HEK293 (cell line): ENCODE results near the gene DYNLT2.

Source experiments
- CTCF ChIA-PET: fragments of 350-600 bp; formaldehyde crosslinking; extraction: SDS; loops from one replicate; lab custom pipeline; 2021; ENCODE audit warnings: antibody characterized with exemption; lab: Yijun Ruan, JAX
- POLR2A ChIA-PET: fragments of 300-600 bp; formaldehyde crosslinking; extraction: SDS; loops from one replicate; lab custom pipeline; 2020; ENCODE audit warnings: antibody characterized with exemption, inconsistent platforms; lab: Yijun Ruan, JAX
- H3K27ac ChIP-seq: fragments of 200-500 bp; sonication (Bioruptor generic); 2 replicates; pipeline ENCODE4 v1.5.1; 2014; ENCODE audit warnings: low read depth, low read length, control low read depth, inconsistent platforms; ENCODE audit errors: extremely low read depth
- H3K36me3 ChIP-seq, 2 experiments: fragments of 200-500 bp in 1 of 2; sonication (Bioruptor generic) in 1 of 2; 1 replicate in 1 of 2; 2 replicates in 1 of 2; pipeline ENCODE4 v1.5.1; 2014 to 2017; ENCODE audit warnings: inconsistent platforms in 2 of 2, low read length in 2 of 2; ENCODE audit not compliant: control insufficient read depth in 2 of 2, insufficient read depth in 1 of 2
- H3K4me1 ChIP-seq: fragments of 200-500 bp; sonication (Bioruptor generic); 2 replicates; pipeline ENCODE4 v1.5.1; 2014; ENCODE audit warnings: mild to moderate bottlenecking, low read length, inconsistent platforms; ENCODE audit not compliant: control insufficient read depth, insufficient read depth
- H3K4me3 ChIP-seq: 2 replicates; pipeline ENCODE4 v1.5.1; 2011; ENCODE audit warnings: low read depth, mild to moderate bottlenecking, control low read depth, low read length, moderate library complexity
- H3K9me3 ChIP-seq: fragments of 200-500 bp; sonication (Bioruptor generic); 2 replicates; pipeline ENCODE4 v1.5.1; 2014; ENCODE audit warnings: low read depth, low read length, inconsistent platforms; ENCODE audit not compliant: control insufficient read depth, insufficient read depth
- EGR2 ChIP-seq: fragments of 450-650 bp; formaldehyde crosslinking; IDR thresholded peaks from 2 replicates; pipeline ENCODE4 v1.5.1; 2016; ENCODE audit warnings: low read depth, missing biosample characterization, missing genetic modification characterization
- GLIS1 ChIP-seq: fragments of 450-650 bp; formaldehyde crosslinking; IDR thresholded peaks from 2 replicates; pipeline ENCODE4 v1.5.1; 2016; ENCODE audit warnings: missing biosample characterization, missing genetic modification characterization
- KLF9 ChIP-seq: fragments of 450-650 bp; formaldehyde crosslinking; IDR thresholded peaks from 2 replicates; pipeline ENCODE4 v1.5.1; 2016; ENCODE audit warnings: missing biosample characterization, missing genetic modification characterization, low read depth
- RBAK ChIP-seq: fragments of 450-650 bp; formaldehyde crosslinking; IDR thresholded peaks from 2 replicates; pipeline ENCODE4 v1.5.1; 2016; ENCODE audit warnings: missing biosample characterization, missing genetic modification characterization
- SCRT2 ChIP-seq: fragments of 450-650 bp; formaldehyde crosslinking; IDR thresholded peaks from 2 replicates; pipeline ENCODE4 v1.5.1; 2016; ENCODE audit warnings: missing biosample characterization, missing genetic modification characterization
- SP7 ChIP-seq: fragments of 450-650 bp; formaldehyde crosslinking; IDR thresholded peaks from 2 replicates; pipeline ENCODE4 v1.5.1; 2016; ENCODE audit warnings: missing biosample characterization, missing genetic modification characterization
- TRIM28 ChIP-seq: IDR thresholded peaks from 2 replicates; pipeline ENCODE4 v1.6.1; 2011; ENCODE audit warnings: low read length, control low read depth, borderline replicate concordance
- ZEB2 ChIP-seq: fragments of 450-650 bp; formaldehyde crosslinking; IDR thresholded peaks from 2 replicates; pipeline ENCODE4 v1.5.1; 2016; ENCODE audit warnings: missing biosample characterization, missing genetic modification characterization
- ZFHX2 ChIP-seq: fragments of 450-650 bp; formaldehyde crosslinking; conservative IDR thresholded peaks from 2 replicates; pipeline ENCODE4 v1.5.1; 2016; ENCODE audit warnings: missing biosample characterization, missing genetic modification characterization
- ZIC2 ChIP-seq: fragments of 450-650 bp; formaldehyde crosslinking; IDR thresholded peaks from 2 replicates; pipeline ENCODE4 v1.5.1; 2016; ENCODE audit warnings: missing biosample characterization, missing genetic modification characterization
- ZNF335 ChIP-seq: fragments of 450-650 bp; formaldehyde crosslinking; conservative IDR thresholded peaks from 2 replicates; pipeline ENCODE4 v1.5.1; 2016; ENCODE audit warnings: missing biosample characterization, missing genetic modification characterization
- ZNF341 ChIP-seq: fragments of 450-650 bp; formaldehyde crosslinking; IDR thresholded peaks from 2 replicates; pipeline ENCODE4; 2016; ENCODE audit warnings: low read depth, missing biosample characterization, missing genetic modification characterization
- ZNF48 ChIP-seq: fragments of 450-650 bp; formaldehyde crosslinking; IDR thresholded peaks from 2 replicates; pipeline ENCODE4 v1.5.1; 2016; ENCODE audit warnings: missing biosample characterization, missing genetic modification characterization
- ZNF501 ChIP-seq: fragments of 450-650 bp; formaldehyde crosslinking; IDR thresholded peaks from 2 replicates; pipeline ENCODE4 v1.5.1; 2016; ENCODE audit warnings: missing biosample characterization, missing genetic modification characterization
- ZNF600 ChIP-seq: fragments of 450-650 bp; formaldehyde crosslinking; IDR thresholded peaks from 2 replicates; pipeline ENCODE4 v1.5.1; 2016; ENCODE audit warnings: missing biosample characterization, missing genetic modification characterization
- TF ChIP-seq, protein P1 (sequence below): fragments of 450-650 bp; formaldehyde crosslinking; IDR thresholded peaks from 2 replicates; pipeline ENCODE4 v1.5.1; 2017; ENCODE audit warnings: missing biosample characterization, missing genetic modification characterization
- TF ChIP-seq, protein P2 (sequence below): fragments of 450-650 bp; formaldehyde crosslinking; IDR thresholded peaks from 2 replicates; pipeline ENCODE4 v1.5.1; 2016; ENCODE audit warnings: missing biosample characterization, missing genetic modification characterization
- TF ChIP-seq, protein P3 (sequence below): fragments of 450-650 bp; formaldehyde crosslinking; IDR thresholded peaks from 2 replicates; pipeline ENCODE4 v1.5.1; 2016; ENCODE audit warnings: missing biosample characterization, missing genetic modification characterization
- TF ChIP-seq, protein P4 (sequence below): fragments of 450-650 bp; formaldehyde crosslinking; IDR thresholded peaks from 2 replicates; pipeline ENCODE4; 2016; ENCODE audit warnings: missing biosample characterization, missing genetic modification characterization
- TF ChIP-seq, protein P5 (sequence below): fragments of 450-650 bp; formaldehyde crosslinking; IDR thresholded peaks from 2 replicates; pipeline ENCODE4 v1.5.1; 2016; ENCODE audit warnings: missing biosample characterization, missing genetic modification characterization

The DYNLT2 gene

DNA sequence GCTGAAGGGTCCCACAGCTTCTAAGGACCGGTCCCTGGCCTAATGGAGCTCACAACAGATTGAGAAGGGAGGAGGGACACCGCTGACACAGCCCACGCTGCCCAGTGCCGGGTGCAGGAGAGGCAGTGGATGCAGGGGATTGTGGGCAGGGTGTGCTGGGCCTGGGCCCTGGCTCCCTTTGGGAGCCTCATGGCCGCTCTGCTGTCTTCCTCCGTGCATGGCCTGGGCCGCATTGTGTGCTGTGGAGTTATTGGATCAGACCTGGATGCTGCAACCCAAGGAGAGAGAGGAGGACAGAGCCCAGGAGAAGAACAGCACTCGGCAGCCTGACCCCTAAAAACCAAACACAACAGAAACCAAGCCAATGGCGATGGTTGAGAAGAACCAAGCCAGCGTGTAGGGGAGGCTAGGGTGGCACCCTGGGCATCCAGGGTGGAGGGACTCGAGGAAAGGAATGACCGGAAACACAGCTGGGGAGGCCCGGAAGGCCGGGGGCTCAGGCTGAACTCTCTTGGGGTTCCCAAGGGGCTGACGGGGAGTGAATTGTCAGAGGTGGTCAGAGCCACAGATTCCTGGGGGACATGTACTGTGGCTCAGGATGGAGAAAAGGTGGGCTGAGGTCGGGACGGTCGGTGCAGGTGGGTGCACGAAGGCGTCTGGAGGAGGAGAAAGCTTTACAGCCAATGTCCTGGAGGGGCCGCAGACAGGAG is 41.1 kb upstream of the DYNLT2 start (continued):
- TF ChIP-seq ZNF335 (tag by site-specific recombination) = no peak
- TF ChIP-seq, all 188 proteins: peak for 0

DNA sequence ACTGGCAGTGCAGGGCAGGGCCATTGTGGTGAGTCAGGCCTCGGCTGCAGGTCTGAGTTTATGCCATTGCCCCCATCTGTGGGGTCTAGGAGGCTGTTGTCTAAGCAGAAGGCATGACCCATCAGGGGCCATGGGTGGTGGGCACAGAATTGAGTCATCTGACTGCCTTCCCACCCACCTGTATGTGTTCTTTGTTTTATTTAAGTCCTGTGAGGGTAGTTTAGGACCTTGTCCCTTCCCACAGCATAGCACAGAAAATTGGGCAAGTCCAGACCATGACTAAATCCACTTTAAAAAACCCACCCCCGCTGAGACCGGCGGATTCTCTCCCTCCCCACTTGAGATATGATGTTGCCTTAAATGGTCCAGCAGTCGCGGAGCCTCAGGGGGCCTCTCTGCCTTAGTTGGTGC is 40.4 kb upstream of the DYNLT2 start:
- CTCF ChIA-PET = interaction anchor here (2.9 to 4.5 kb wide), 3 partner anchors 45 to 738 kb away, joined by 9 to 65 read pairs (median 22); no protein-coding TSS in a partner anchor
- POLR2A ChIA-PET = no interaction called here
- H3K4me3 ChIP-seq = no peak overlapping the region

More for the DNA sequence above, 40.4 kb upstream of the DYNLT2 start:
- peak; percentile 93 for TF ChIP-seq ZFHX2
- TF ChIP-seq, protein P1, sequence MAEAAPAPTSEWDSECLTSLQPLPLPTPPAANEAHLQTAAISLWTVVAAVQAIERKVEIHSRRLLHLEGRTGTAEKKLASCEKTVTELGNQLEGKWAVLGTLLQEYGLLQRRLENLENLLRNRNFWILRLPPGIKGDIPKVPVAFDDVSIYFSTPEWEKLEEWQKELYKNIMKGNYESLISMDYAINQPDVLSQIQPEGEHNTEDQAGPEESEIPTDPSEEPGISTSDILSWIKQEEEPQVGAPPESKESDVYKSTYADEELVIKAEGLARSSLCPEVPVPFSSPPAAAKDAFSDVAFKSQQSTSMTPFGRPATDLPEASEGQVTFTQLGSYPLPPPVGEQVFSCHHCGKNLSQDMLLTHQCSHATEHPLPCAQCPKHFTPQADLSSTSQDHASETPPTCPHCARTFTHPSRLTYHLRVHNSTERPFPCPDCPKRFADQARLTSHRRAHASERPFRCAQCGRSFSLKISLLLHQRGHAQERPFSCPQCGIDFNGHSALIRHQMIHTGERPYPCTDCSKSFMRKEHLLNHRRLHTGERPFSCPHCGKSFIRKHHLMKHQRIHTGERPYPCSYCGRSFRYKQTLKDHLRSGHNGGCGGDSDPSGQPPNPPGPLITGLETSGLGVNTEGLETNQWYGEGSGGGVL = peak; percentile 44; the same call in 1 of the 2 replicates
- TF ChIP-seq KLF9 = no peak
- no peak for TF ChIP-seq ZNF501 (tag by site-specific recombination)
- TF ChIP-seq, protein P2, sequence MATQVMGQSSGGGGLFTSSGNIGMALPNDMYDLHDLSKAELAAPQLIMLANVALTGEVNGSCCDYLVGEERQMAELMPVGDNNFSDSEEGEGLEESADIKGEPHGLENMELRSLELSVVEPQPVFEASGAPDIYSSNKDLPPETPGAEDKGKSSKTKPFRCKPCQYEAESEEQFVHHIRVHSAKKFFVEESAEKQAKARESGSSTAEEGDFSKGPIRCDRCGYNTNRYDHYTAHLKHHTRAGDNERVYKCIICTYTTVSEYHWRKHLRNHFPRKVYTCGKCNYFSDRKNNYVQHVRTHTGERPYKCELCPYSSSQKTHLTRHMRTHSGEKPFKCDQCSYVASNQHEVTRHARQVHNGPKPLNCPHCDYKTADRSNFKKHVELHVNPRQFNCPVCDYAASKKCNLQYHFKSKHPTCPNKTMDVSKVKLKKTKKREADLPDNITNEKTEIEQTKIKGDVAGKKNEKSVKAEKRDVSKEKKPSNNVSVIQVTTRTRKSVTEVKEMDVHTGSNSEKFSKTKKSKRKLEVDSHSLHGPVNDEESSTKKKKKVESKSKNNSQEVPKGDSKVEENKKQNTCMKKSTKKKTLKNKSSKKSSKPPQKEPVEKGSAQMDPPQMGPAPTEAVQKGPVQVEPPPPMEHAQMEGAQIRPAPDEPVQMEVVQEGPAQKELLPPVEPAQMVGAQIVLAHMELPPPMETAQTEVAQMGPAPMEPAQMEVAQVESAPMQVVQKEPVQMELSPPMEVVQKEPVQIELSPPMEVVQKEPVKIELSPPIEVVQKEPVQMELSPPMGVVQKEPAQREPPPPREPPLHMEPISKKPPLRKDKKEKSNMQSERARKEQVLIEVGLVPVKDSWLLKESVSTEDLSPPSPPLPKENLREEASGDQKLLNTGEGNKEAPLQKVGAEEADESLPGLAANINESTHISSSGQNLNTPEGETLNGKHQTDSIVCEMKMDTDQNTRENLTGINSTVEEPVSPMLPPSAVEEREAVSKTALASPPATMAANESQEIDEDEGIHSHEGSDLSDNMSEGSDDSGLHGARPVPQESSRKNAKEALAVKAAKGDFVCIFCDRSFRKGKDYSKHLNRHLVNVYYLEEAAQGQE = peak; percentile 27; the same call in 1 of the 2 replicates
- peak; percentile 27; the same call in 1 of the 2 replicates for TF ChIP-seq ZEB2
- peak; percentile 66; the same call in 1 of the 2 replicates for TF ChIP-seq TRIM28
- TF ChIP-seq EGR2 (tag by site-specific recombination) = peak; percentile 93
- peak; percentile 20; the same call in 1 of the 2 replicates for TF ChIP-seq ZNF341 (tag by site-specific recombination)
- TF ChIP-seq SP7 (tag by site-specific recombination) = 0 out of 2 replicates have a peak, but pooled peaks have one; percentile 12
- peak; percentile 81 for TF ChIP-seq GLIS1 (tag by site-specific recombination)
- TF ChIP-seq, protein P3, sequence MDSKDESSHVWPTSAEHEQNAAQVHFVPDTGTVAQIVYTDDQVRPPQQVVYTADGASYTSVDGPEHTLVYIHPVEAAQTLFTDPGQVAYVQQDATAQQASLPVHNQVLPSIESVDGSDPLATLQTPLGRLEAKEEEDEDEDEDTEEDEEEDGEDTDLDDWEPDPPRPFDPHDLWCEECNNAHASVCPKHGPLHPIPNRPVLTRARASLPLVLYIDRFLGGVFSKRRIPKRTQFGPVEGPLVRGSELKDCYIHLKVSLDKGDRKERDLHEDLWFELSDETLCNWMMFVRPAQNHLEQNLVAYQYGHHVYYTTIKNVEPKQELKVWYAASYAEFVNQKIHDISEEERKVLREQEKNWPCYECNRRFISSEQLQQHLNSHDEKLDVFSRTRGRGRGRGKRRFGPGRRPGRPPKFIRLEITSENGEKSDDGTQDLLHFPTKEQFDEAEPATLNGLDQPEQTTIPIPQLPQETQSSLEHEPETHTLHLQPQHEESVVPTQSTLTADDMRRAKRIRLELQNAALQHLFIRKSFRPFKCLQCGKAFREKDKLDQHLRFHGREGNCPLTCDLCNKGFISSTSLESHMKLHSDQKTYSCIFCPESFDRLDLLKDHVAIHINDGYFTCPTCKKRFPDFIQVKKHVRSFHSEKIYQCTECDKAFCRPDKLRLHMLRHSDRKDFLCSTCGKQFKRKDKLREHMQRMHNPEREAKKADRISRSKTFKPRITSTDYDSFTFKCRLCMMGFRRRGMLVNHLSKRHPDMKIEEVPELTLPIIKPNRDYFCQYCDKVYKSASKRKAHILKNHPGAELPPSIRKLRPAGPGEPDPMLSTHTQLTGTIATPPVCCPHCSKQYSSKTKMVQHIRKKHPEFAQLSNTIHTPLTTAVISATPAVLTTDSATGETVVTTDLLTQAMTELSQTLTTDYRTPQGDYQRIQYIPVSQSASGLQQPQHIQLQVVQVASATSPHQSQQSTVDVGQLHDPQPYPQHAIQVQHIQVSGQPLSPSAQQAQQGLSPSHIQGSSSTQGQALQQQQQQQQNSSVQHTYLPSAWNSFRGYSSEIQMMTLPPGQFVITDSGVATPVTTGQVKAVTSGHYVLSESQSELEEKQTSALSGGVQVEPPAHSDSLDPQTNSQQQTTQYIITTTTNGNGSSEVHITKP (tag by site-specific recombination) = peak; percentile 89
- no peak for TF ChIP-seq ZNF48
- TF ChIP-seq, protein P4, sequence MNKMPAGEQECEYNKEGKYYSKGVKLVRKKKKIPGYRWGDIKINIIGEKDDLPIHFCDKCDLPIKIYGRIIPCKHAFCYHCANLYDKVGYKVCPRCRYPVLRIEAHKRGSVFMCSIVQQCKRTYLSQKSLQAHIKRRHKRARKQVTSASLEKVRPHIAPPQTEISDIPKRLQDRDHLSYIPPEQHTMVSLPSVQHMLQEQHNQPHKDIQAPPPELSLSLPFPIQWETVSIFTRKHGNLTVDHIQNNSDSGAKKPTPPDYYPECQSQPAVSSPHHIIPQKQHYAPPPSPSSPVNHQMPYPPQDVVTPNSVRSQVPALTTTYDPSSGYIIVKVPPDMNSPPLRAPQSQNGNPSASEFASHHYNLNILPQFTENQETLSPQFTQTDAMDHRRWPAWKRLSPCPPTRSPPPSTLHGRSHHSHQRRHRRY = no peak
- peak; percentile 94 for TF ChIP-seq ZNF600 (tag by site-specific recombination)
- TF ChIP-seq SCRT2 = peak; percentile 53
- TF ChIP-seq, protein P5, sequence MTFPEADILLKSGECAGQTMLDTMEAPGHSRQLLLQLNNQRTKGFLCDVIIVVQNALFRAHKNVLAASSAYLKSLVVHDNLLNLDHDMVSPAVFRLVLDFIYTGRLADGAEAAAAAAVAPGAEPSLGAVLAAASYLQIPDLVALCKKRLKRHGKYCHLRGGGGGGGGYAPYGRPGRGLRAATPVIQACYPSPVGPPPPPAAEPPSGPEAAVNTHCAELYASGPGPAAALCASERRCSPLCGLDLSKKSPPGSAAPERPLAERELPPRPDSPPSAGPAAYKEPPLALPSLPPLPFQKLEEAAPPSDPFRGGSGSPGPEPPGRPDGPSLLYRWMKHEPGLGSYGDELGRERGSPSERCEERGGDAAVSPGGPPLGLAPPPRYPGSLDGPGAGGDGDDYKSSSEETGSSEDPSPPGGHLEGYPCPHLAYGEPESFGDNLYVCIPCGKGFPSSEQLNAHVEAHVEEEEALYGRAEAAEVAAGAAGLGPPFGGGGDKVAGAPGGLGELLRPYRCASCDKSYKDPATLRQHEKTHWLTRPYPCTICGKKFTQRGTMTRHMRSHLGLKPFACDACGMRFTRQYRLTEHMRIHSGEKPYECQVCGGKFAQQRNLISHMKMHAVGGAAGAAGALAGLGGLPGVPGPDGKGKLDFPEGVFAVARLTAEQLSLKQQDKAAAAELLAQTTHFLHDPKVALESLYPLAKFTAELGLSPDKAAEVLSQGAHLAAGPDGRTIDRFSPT (tag by site-specific recombination) = peak; percentile 26; the same call in 1 of the 2 replicates
- peak; percentile 73 for TF ChIP-seq ZIC2
- no peak for TF ChIP-seq RBAK (tag by site-specific recombination)
- TF ChIP-seq, all 188 proteins: peak for 14
- Histone ChIP-seq H3K36me3 (no peaks in the 10 kb centered on the region), H3K9me3 (no peaks in the 10 kb centered on the region), H3K4me1 (0 out of 2 replicates have a peak, but pooled peaks cover 5% of the 10 kb centered on the region), H3K27ac (no peak overlapping the region)
